ENCODE data around the gene PLSCR3.

The PLSCR3 gene

DNA sequence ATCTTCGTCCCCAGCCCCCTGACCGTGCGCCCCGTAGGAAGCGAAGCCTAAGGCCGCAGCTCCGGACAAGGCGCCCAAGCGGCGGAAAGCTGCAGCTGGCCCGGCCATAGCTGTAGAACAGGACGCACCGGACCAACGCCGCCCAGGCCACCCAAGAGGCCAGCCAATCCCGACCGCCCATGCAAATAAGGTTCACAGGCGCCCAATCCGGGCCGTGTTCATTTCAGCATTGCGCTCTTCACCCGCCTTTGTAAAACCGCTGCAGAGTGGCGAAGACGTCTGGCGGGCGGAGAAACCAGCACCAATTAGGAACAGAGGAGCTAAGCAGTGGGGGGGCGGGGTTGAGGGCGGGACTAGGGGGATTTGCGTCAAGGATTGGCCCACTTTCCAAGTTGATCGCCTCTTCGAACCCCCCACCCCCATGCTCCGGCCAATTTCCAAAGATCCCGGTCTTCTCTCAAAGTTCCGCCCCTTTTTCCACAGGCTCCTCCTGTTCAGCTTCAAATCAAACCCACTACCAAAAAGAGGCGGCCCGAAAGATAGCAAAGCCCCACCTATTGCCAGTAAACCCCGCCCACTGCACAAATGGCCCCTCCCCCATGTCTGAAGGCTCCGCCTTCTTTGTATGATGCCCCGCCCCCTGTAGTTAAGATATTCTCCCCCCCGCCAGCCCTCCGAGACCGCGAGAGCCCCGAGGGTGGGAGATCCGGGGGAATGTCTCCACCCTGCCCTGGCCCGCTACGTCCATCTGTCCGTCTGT, 9.8 kb upstream of the PLSCR3 start, which contains the start of gene TMEM256:
Gene TMEM256, minus strand, starts transcription at position 121 of the 760 bp plus-strand sequence. Its CDS starts 13 bp downstream, at position 108.
- peaks cover 20% of the 10 kb centered on the region for H3K4me1 Mint-ChIP-seq (ENCODE audit: low read depth)
- H3K27me3 Mint-ChIP-seq, result no peaks in the 10 kb centered on the region
- peak within 1 kb of the TSS; percentile 95 for H3K4me3 Mint-ChIP-seq
- H3K27ac Mint-ChIP-seq, result peak within 1 kb of the TSS; percentile 89
- H3K9me3 Mint-ChIP-seq (ENCODE audit: low read depth), result no peaks in the 10 kb centered on the region
- H3K36me3 Mint-ChIP-seq, result peaks cover 2% of the 10 kb centered on the region

DNA sequence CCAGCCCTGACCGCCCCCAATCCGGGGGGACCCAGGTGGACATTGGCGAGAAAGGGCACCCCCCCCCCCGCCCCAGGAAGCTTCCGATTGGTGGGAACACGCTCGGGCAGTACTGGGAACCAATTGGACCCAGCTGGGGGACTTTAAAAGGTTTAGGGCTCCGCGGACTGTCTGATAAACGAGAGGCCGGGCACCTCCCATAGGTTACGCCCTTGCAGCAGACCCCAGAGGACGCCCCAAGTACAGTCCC, 9.3 kb upstream of the PLSCR3 start:
- H3K36me3 Mint-ChIP-seq, result peaks cover 2% of the 10 kb centered on the region
- peak overlapping the region; percentile 95 for H3K4me3 Mint-ChIP-seq
- H3K27ac Mint-ChIP-seq, result peak overlapping the region; percentile 89
- H3K9me3 Mint-ChIP-seq (ENCODE audit: low read depth), result no peaks in the 10 kb centered on the region
- H3K27me3 Mint-ChIP-seq, result no peaks in the 10 kb centered on the region
- H3K4me1 Mint-ChIP-seq (ENCODE audit: low read depth), result peaks cover 18% of the 10 kb centered on the region

DNA sequence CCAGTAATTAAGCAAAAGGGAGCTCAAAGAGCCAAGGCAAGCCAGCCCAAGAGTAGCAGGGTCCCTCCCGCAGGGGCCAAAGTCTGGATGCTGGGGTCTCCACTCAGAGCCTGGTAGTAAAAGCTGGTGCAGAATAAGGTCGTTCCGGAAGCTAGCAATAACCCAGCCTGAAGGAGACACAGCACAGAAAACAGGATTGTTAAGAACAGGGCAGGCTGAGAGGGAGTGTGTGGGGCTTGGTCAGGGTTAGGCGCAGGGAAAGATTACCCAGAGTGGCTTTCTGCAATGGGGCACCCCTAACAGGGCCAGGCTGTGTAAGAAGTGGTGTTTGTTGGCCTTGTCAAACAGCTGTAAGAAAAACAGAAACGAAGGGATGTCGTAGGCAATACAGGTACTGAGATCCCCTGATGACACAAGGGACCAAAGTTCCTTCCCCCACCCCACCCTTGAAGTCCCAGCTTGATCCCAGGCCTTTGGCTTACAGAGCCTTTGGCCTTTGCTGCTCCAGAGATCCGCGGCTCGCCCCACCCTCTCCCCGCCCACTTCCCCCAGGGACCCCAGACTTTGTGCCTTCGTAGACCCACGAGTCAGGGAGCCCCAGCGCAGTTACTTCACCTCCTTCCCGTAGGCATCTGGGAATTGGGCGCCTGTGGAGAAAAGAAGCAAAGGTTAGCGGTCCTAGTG, 8.9 kb upstream of the PLSCR3 start:
- Mint-ChIP-seq H3K4me3 (peak overlapping the region; percentile 95), H3K27ac (peak overlapping the region; percentile 54), H3K27me3 (no peaks in the 10 kb centered on the region), H3K36me3 (peaks cover 2% of the 10 kb centered on the region), H3K4me1 (ENCODE audit: low read depth) (peaks cover 18% of the 10 kb centered on the region), H3K9me3 (ENCODE audit: low read depth) (no peaks in the 10 kb centered on the region)

DNA sequence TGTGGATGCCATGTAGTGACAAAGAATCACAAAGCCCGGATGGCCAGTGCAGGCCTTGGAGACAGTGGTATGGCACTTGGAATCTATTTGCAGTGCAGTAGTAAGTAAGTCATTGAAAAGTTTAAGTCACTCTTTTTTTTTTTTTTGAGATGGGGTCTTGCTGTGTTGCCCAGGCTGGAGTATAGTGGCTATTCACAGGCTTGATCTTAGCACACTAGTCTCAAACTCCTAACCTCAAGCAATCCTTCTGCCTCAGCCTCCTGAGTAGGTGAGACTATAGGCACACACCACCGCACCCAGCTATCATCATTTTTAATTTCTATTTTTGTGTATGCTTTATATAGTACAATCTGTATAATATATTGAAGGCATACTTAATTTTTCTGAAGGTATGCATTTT, 4.3 kb upstream of the PLSCR3 start:
- H3K36me3 Mint-ChIP-seq, result peaks cover 2% of the 10 kb centered on the region
- H3K4me1 Mint-ChIP-seq (ENCODE audit: low read depth), result peaks cover 16% of the 10 kb centered on the region
- H3K27me3 Mint-ChIP-seq, result no peaks in the 10 kb centered on the region
- H3K9me3 Mint-ChIP-seq (ENCODE audit: low read depth), result no peaks in the 10 kb centered on the region
- no peak overlapping the region for H3K4me3 Mint-ChIP-seq
- no peak overlapping the region for H3K27ac Mint-ChIP-seq

DNA sequence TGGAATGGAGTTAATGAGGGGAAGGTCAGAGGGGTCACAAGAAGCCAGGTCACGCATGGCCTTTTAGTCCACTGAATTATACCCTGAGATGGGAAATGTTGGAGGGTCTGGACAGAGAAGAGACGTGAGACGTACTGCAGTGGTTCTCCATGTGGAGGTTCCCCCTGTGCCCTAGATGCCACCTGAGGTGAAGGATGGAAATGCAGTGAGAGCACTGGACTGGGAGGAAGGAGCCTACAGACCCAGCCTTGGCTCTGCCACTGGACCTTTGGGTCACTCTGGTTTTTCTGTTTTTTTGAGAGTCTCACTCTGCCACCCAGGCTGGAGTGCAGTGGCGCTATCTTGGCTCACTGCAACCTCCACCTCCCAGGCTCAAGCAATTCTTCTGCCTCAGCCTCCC, 1.8 kb upstream of the PLSCR3 start:
- Mint-ChIP-seq H3K36me3 (no peaks in the 10 kb centered on the region), H3K27ac (peak overlapping the region; percentile 50), H3K4me3 (peak overlapping the region; percentile 52), H3K27me3 (no peaks in the 10 kb centered on the region), H3K9me3 (ENCODE audit: low read depth) (no peaks in the 10 kb centered on the region), H3K4me1 (ENCODE audit: low read depth) (peaks cover 21% of the 10 kb centered on the region)

DNA sequence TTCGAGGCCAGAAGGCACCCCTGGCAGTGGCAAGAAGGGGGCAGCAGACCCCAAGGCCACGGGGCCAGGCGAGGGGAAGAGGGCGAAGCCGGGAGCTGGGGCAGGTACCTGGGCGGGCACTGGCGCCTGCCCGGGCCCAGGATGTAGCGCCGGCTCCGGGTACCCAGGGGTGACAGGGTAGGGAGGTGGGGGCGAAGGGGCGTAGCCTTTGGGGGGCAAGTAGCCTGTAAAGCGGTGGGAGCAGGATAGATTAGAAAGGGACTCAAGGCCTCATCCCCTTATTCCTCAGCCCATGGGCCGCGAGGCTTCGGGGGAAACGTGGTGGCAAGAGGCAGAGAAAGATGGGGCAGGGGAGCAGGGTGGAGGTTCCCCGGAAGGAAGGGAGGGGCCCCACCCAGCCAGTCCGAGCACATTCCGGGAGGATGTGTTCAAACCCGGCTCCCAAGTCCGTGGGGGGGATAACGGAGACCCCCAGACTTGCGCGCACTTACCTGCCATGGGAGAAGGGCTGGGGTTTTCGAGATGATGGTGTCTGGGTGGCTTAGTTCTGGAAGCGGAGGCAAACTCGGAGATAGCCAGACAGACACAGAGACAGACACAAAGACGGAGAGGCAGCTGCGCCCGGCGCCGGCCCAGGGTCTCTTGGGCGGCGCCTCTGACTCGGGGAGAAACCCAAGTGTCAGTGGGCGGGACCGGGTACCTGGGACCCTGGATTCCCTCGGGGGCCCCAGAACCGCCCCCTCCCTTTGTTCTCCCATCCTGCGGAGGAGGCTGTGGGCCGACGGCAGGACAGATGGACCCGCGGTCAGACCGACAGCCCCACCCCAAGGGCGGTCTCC, 493 bp downstream of the PLSCR3 start:
- H3K36me3 Mint-ChIP-seq, result no peaks in the 10 kb centered on the region
- peaks cover 28% of the 10 kb centered on the region for H3K4me1 Mint-ChIP-seq (ENCODE audit: low read depth)
- H3K27me3 Mint-ChIP-seq, result no peaks in the 10 kb centered on the region
- H3K27ac Mint-ChIP-seq, result peak overlapping the region; percentile 87
- no peaks in the 10 kb centered on the region for H3K9me3 Mint-ChIP-seq (ENCODE audit: low read depth)
- H3K4me3 Mint-ChIP-seq, result peak overlapping the region; percentile 92

DNA sequence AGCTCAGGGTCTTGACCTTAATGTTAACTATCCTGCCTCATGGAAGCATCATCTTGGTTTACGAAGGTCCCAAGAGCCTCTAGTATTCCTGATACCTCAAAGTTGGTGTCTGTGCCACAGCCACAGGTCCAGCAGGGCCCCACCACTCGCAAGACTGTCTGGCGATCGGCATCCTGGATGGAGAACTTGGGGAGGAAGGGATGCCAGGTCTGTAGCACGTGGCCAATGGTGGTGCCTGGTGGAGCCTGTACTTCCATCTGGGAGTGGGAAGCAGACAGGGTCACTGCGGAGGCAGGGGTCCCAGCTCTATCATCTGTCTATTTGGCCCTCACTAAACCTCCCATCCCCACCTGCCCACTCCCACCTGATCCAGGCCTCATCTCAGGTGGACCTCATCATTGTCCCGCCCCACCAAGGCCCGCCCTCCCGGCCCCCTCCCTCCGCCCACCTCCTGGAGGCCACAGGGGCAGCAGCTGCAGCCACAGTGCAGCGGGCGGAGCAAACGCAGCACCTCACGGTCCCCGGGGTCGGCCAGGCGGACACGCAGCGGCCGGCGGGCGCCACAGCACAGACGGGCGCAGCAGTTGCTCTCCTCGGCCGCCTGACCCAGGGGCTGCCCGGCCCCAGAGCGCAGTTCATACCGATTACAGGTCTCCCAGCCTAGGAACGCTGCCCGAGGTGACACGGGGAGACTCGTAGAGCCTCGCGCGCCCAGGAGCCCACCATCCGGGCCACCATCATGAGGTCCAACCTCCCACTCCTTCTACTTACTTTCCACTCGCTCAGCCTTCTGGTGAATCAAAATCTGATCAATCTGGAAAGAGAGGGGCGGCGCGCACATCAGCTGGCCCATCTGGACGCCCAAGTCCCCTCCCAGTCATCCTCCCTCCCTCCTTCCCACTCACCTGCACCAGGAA, 1.4 kb downstream of the PLSCR3 start:
- H3K27ac Mint-ChIP-seq, result peak overlapping the region; percentile 68

DNA sequence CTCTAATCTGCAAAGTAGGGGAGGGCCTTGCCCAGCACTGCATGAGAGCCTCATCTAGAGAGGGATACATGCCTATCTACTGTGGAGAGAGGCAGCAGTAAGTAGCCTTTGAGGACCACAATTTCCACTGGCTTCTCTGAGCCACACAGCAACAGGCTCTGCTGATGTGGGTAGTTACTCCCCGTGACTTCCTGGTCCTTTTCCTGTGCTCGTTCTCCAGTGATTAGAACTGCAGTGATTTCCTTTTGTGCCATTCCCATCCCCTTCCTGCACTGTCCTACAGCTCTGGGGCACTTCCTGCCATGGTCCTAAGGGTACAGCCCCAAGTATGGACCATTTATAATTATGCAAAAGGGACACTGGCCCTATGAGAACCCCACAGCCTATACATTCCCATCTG, 3.0 kb downstream of the PLSCR3 start:
- H3K27ac Mint-ChIP-seq, result no peak overlapping the region

More for the DNA sequence above, 1.4 kb downstream of the PLSCR3 start:
- Mint-ChIP-seq H3K9me3 (ENCODE audit: low read depth) (no peaks in the 10 kb centered on the region), H3K4me1 (ENCODE audit: low read depth) (peaks cover 28% of the 10 kb centered on the region), H3K36me3 (no peaks in the 10 kb centered on the region), H3K27me3 (no peaks in the 10 kb centered on the region), H3K4me3 (peak overlapping the region; percentile 92)

DNA sequence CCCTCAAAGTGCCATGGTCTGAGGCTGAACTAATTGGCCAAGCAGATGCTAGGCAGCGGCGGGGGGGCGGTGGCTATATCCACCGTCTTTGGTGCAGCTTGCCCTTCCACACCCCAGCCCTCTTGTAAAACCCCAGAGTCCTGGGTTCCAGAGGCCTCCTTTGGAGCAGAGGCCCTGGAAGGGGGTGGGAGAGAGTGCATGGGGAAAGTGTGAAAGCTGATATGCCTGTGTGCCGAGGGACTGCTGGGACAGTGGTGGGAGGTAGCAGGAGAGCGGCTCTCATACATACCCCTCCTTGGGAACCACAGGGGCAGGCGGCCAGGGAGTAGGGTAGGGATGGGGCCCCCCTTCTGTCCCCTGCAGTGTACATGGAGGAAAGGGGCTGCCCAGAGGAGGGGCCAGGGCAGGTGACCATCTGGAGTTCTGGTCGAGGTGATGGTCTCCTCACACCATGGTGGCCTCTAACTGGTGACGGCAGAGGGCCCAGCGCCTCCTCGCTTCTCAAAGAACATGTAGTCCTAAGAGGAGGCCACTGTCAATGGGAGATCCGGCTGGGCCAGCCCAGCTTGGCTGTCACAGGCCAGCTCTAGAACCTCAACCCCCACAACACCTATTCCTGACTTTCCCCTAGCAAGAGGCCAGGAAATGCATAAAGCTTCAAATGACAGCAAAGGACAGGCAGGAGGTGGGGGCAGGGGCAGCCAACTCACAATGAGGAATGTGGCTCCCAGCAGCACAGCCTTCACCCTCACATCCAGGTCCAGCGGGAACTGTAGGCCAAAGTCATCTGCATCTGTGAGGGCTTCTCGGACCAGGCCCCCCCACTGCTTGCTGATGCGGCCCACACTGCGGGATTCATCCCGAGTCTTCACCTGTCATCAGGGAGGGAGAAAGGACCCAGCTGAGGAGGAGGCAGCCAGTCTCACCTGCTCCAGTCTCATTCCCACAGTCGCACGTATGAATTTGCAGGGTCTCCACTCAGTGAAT, 4.1 kb downstream of the PLSCR3 start:
- Mint-ChIP-seq H3K27me3 (no peaks in the 10 kb centered on the region), H3K27ac (no peak overlapping the region), H3K4me1 (ENCODE audit: low read depth) (peaks cover 26% of the 10 kb centered on the region), H3K4me3 (no peak overlapping the region), H3K36me3 (no peaks in the 10 kb centered on the region), H3K9me3 (ENCODE audit: low read depth) (no peaks in the 10 kb centered on the region)

More for the DNA sequence above, 3.0 kb downstream of the PLSCR3 start:
- no peaks in the 10 kb centered on the region for H3K36me3 Mint-ChIP-seq
- H3K9me3 Mint-ChIP-seq (ENCODE audit: low read depth), result no peaks in the 10 kb centered on the region
- H3K4me1 Mint-ChIP-seq (ENCODE audit: low read depth), result peaks cover 28% of the 10 kb centered on the region
- H3K27me3 Mint-ChIP-seq, result no peaks in the 10 kb centered on the region
- peak overlapping the region; percentile 71 for H3K4me3 Mint-ChIP-seq

DNA sequence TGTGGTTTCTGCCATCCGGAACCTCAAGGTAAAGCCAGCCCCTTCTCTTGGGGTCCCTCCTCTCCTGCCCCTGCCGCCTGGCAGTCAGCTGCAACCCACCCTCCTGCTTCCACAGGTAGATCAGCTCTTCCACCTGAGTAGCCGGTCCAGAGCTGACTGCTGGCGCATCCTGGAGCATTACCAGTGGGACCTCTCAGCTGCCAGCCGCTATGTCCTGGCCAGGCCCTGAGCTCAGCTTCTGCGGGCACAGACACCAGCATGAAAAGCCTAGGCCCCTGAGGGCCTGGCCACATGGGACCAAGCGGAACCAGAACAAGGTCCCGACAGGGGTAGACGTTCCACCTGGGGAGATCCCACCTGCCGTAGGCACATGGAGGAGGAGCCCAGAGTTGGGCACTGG, 5.5 kb downstream of the PLSCR3 start:
- H3K36me3 Mint-ChIP-seq, result no peaks in the 10 kb centered on the region
- H3K27me3 Mint-ChIP-seq, result no peaks in the 10 kb centered on the region
- H3K27ac Mint-ChIP-seq, result no peak overlapping the region
- no peaks in the 10 kb centered on the region for H3K9me3 Mint-ChIP-seq (ENCODE audit: low read depth)
- no peak overlapping the region for H3K4me3 Mint-ChIP-seq
- peaks cover 25% of the 10 kb centered on the region for H3K4me1 Mint-ChIP-seq (ENCODE audit: low read depth)

DNA sequence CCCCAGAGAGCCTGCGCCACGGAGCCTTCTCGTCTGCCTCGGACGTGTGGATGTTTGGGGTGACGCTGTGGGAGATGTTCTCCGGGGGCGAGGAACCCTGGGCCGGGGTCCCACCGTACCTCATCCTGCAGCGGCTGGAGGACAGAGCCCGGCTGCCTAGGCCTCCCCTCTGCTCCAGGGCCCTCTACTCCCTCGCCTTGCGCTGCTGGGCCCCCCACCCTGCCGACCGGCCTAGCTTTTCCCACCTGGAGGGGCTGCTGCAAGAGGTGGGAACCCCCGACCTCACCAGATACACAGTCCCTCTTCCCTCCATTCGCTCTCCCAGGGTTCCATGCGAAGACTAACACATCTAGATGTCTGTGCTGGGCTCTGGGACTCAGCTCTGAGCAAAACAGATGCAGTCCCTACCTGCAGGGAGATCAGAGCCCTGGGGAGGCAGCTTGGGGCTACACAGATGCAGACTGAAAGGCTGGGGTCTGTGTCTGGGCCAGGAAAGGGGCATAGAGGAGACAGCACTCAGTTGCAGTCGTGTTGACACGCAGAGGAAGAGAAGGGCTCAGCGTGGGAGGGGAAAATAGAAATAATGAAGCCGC, 9.7 kb downstream of the PLSCR3 start:
- H3K4me1 Mint-ChIP-seq (ENCODE audit: low read depth), result peaks cover 12% of the 10 kb centered on the region
- no peaks in the 10 kb centered on the region for H3K9me3 Mint-ChIP-seq (ENCODE audit: low read depth)
- H3K4me3 Mint-ChIP-seq, result peak overlapping the region; percentile 86
- H3K27ac Mint-ChIP-seq, result peak overlapping the region; percentile 78
- H3K27me3 Mint-ChIP-seq, result peaks cover 14% of the 10 kb centered on the region
- H3K36me3 Mint-ChIP-seq, result no peaks in the 10 kb centered on the region

DNA sequence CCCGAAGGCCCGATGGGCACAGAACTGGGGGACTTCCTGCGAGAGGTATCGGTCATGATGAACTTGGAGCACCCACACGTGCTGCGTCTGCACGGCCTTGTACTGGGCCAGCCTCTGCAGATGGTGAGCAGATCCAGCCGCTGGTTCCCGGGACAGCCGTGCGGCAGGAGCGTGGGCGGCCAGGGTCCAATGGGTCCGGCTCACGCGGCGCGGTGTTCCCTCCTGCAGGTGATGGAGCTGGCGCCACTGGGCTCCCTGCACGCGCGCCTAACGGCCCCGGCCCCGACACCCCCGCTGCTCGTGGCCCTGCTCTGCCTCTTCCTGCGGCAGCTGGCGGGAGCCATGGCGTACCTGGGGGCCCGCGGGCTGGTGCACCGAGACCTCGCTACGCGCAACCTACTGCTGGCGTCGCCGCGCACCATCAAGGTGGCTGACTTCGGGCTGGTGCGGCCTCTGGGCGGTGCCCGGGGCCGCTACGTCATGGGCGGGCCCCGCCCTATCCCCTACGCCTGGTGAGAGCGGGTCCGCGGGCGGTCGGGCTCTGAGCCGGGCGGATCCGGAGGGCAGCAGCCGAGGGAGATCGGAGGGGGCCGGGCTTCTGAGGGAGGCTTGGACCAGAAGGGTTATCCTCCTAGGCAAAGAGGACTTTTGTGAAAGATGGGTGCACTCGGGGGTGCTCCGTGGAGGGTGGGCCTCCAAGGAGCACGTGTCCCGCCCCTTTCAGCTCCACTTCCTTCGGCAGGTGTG, 10.4 kb downstream of the PLSCR3 start:
- H3K4me3 Mint-ChIP-seq, result peak overlapping the region; percentile 86
- H3K4me1 Mint-ChIP-seq (ENCODE audit: low read depth), result peaks cover 10% of the 10 kb centered on the region
- H3K27ac Mint-ChIP-seq, result peak overlapping the region; percentile 64
- peaks cover 5% of the 10 kb centered on the region for H3K36me3 Mint-ChIP-seq
- peaks cover 20% of the 10 kb centered on the region for H3K27me3 Mint-ChIP-seq
- H3K9me3 Mint-ChIP-seq (ENCODE audit: low read depth), result no peaks in the 10 kb centered on the region

DNA sequence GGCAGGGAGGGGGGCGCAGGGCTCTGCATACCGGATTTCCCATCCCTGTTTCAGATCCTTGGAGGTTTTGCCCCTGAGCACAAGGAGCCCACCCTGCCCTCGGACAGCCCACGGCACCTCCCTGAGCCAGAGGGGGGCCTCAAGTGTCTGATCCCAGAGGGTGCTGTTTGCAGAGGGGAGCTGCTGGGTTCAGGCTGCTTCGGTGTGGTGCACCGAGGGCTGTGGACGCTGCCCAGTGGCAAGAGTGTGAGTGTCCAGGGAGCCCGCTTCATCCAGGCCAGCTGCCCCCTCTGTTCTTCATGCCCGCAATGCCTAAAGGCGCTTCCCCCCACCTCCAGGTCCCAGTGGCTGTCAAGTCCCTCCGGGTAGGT, 11.0 kb downstream of the PLSCR3 start:
- Mint-ChIP-seq H3K36me3 (peaks cover 5% of the 10 kb centered on the region), H3K4me1 (ENCODE audit: low read depth) (peaks cover 10% of the 10 kb centered on the region), H3K9me3 (ENCODE audit: low read depth) (no peaks in the 10 kb centered on the region), H3K27me3 (peaks cover 20% of the 10 kb centered on the region), H3K27ac (no peak overlapping the region), H3K4me3 (no peak overlapping the region)
